Measurements from ENCODE around the gene DENND2C.
"Not testable (repeated sequence)": the region's sequence is repeated elsewhere in the genome, so short reads cannot be mapped to it uniquely, and the experiment has no call there.

Gene DENND2C

GRCh38 chr1:114595602-114596001 is 74.2 kb downstream of the DENND2C start:
- DNase-seq: no peak

GRCh38 chr1:114594046-114594445 is 75.8 kb downstream of the DENND2C start:
- DNase-seq: no peak

DNA sequence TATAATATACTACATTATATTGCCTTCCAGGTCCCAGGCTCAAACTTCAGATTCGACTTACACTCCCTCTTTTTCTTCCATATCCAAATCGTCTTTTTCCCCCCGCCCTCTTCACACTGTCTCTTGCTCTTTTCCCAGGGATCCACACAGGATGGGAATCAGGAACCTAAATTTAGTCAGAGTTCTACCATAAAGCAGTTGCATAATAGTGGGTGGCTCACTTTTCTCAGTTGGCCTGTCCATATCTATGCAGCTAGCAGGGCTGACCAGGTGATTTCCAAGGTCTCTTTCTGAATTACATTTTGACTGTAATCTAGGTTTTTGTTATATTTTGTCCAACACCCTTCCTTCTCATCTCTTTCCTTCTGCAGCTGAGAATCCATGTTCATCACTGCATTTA is 80.7 kb downstream of the DENND2C start:
- no peak for DNase-seq

DNA sequence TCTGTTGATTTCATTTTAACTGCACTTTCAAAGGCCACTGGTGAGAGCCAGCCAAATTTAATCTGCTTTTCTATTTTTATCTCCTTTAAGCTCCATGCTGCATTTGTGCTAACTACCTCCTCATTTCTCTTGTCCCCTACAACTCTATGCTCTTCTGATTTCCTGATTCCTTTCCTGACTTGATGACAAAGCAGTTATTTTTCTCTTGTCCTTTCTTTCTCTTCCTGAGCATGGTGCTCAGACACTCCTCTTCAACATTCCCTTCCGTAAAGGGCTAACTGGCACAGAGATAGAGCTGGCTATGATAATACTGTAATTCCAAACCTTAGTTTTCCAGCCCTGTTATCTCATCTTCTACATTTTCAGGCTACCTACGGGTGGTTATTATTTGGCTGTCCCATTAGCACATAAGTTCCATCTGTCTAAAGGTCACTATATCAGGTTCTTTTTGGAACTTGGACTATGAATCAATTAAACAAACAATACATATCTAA is 81.6 kb downstream of the DENND2C start:
- no peak for DNase-seq

GRCh38 chr1:114587203-114587991 is 82.5 kb downstream of the DENND2C start:
- no peak for DNase-seq

GRCh38 chr1:114586513-114587047 is 83.3 kb downstream of the DENND2C start:
- no peak for DNase-seq

DNA sequence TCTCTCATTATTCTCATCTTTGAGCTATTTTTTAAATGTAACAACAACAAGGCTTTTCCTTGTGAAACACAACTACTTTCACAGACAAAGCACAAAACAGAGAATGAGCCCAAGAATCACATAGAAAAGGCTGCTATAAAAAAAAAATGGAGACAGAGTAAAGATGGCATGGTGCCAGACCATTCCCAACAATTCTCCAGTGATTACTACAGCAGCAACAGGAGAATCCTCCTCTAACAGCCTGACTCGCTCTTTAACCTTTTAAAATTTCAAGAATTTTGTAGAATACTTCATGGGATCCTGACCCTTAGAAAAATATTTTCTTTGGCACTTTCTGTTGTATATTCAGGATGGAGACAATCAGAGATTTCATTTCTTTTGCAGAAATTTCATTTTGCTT is 84.6 kb downstream of the DENND2C start:
- DNase-seq: no peak

DNA sequence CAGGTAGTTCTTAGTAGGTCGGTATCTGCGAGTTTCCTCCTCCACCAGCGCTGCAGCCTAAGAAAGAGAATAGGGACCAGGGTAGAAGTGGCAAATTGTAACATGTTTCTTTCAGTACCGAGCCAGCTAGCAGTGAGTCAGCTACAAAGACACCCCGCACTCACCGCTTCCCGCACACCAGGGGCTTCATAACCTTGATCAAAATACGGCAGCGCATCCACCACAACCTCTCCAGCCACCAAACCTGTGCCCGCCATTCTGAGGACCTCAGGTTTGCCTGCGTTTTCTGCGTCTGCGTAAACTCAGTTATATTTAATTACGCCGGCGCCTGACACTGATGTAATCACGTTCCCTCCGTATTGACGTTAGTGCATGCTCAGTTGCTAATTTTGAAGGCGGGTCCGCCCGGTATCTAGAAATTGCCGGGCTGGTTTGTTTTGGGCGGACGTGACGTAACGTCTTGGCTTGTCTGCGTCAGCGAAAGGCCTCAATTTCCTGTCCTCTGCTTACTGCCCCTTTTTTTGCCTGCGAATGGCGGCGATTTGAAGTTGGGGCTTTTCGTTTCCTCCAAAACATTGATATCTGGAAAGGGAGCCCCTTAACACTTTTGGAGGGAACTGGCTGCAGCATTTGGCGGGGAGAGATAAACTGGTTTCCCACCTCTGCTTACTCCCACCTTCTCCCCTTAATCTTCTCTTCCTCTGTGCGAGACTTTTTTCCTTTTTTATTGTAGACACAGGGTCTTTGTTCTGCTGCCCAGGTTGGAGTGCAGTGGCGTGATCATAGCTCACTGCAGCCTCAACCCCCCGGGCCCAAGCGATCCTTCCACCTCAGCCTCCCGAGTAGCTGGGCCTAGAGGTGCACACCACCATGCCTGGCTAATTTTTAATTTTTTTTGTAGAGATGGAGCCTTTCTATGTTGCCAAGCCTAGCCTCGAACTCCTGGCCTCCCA is 88.2 kb downstream of the DENND2C start, which contains the start of gene BCAS2:
BCAS2 (minus strand) TSS at position 281 of the 953 bp plus-strand sequence; CDS start at position 257, 24 bp downstream.
- peak; percentile 93 for DNase-seq

DNA sequence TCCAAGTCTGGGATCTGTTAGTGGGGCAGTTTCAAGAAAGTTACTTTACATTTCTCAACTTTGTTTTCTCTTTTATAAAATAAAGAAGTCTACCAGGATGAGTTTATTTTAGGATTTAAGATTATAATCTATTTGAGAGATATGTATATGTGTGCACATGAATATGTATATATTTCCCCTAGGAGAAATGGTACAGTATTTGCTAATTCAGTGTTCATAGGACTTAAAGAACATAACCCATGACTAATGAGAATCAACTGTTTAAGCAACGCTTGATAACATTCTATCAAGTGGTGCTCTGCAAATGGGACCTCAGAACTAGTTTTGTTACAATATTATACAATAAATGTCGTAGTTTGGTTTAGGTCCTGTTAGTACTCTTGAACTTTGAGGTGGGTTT is 95.5 kb downstream of the DENND2C start:
- DNase-seq: no peak

- no peak for DNase-seq
These were observed 105.7 kb downstream of the DENND2C start for GRCh38 chr1:114564141-114564540.

- DNase-seq: not testable (repeated sequence)
These were observed 106.8 kb downstream of the DENND2C start for GRCh38 chr1:114562978-114563510.

- DNase-seq: no peak
These were observed 108.5 kb downstream of the DENND2C start for GRCh38 chr1:114561333-114561732.

GRCh38 chr1:114559356-114559755 is 110.5 kb downstream of the DENND2C start:
- DNase-seq: no peak

- DNase-seq: no peak
These were observed 111.3 kb downstream of the DENND2C start for GRCh38 chr1:114558544-114558943.

GRCh38 chr1:114554577-114554976 is 115.3 kb downstream of the DENND2C start:
- no peak for DNase-seq

- no peak for DNase-seq
These were observed 117.7 kb downstream of the DENND2C start for GRCh38 chr1:114552106-114552639.

DNA sequence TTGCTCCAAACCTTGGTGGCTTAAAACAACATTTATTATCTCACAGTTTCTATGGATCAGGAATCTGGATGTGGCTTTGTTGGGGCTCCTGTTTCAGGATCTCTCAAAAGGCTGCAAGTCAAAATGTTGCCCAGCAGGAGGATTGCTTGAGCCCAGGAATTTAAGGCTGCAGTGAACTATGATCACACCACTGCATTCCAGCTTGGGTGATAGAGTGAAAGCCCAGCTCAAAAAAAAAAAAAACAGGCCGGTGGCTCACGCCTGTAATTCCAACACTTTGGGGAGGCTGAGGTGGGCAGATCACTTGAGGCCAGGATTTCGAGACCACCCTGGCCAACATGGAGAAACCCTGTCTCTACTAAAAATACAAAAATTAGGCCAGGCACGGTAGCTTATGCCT is 118.4 kb downstream of the DENND2C start:
- no peak for DNase-seq

GRCh38 chr1:114550336-114550735 is 119.5 kb downstream of the DENND2C start:
- no peak for DNase-seq

DNA sequence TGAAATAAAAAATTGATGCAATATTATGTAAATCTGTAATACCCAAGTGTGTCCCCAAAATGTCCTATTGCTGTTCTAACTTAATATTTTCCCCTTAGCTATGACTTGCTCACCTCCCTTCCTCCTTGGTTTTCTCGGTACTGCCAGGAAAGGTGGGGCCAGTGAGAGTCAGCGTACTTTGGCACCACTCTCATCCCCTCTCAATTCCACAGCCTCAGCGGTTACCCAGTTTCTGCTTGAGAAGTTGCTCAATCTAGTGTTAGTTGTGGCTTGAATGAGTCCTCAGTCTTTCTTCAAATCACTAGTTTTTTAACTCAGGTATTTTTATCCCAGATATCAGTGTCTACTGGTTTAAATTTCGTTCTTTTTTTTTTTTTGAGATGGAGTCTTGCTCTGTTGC is 120.7 kb downstream of the DENND2C start:
- no peak for DNase-seq

DNA sequence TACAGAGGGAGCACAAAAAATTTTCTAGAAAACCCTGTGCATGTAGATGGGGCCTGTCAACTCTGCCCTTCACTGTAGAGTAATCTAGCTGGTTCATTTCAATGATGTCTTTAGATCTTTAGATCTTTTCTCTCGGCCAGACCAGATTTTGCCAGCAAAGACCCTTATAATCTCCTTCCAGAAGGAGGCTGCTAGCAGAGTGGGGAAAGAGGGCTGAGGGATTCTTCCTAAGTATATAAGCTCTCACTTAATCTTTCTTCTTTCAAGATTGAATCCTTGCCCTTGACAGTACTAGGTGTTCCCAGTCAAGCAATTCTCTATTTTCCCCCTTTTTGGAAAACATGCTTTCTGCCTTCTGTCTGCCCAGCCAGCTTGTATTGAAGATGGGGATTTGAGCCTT is 122.8 kb downstream of the DENND2C start:
- no peak for DNase-seq

- no peak for DNase-seq
These were observed 124.1 kb downstream of the DENND2C start for GRCh38 chr1:114545796-114546195.

DNA sequence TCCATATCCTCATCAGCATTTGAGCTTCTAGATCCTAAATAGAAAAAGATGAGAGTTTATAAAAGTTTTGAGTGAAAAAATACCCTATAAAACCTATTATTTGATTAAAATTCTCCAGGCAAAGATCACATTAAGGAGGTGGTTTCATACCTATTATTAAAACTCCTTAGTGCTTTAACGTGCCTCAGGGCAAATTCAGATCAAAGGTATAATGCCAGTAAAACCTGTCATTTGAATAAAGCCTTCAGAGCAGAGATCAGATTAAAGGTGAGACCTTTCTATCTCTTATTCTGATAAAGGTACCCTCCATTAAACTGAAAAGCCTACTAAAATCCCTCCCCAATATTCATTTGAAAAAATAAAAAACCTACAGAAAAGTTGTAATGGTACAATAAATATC is 124.5 kb downstream of the DENND2C start:
- DNase-seq: no peak

DNA sequence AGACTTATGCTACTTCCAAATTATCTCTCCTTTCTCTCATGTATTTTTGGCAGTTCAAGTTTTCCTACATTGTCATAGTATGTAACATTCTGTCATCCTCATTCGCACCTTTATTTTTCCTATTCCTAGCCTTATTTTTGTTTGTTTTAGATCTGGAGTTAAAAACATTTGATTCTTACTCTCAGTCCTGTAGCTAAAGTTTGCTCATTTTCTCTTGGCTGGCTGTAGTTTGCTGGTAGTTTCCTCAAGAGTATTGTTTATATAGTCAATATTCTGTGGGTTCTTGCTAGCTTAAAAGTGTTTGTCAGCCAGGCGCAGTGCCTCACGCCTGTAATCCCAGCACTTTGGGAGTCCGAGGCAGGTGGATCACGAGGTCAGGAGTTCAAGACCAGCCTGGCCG is 129.0 kb downstream of the DENND2C start:
- no peak for DNase-seq

Measured in activated effector memory CD4-positive, alpha-beta T cell treated with Interleukin-2 at 50 U/mL for 16 hours (primary cell).